NCI-H1436 treated with DMSO at 0.1 percent for 48 hours (cell line): Measurements from ENCODE around the gene CDCA5.

Experiments used
- DNase-seq: peaks from one replicate; lab custom pipeline; 2025; lab: John Stamatoyannopoulos, UW

Gene CDCA5

GRCh38 chr11:65107078-65107477 lies 23.2 kb upstream of the CDCA5 start:
- no peak for DNase-seq

- DNase-seq, result no peak
Measured at GRCh38 chr11:65104628-65105027, 20.8 kb upstream of the CDCA5 start.

- DNase-seq, result no peak
Measured at GRCh38 chr11:65103476-65103875, 19.6 kb upstream of the CDCA5 start.

- DNase-seq, result no peak
Measured at GRCh38 chr11:65102142-65103095, 18.6 kb upstream of the CDCA5 start.

GRCh38 chr11:65100674-65101350 lies 17.0 kb upstream of the CDCA5 start:
- no peak for DNase-seq

- no peak for DNase-seq
Measured at GRCh38 chr11:65096926-65097325, 13.1 kb upstream of the CDCA5 start.

GRCh38 chr11:65095974-65096806 lies 12.3 kb upstream of the CDCA5 start, which contains the start of gene VPS51:
Gene VPS51, plus strand, starts transcription at chr11:65096214. Its CDS starts 37 bp downstream, at chr11:65096251.
- DNase-seq, result peak; percentile 67

- DNase-seq, result no peak
Measured at GRCh38 chr11:65095427-65095826, 11.6 kb upstream of the CDCA5 start.

- DNase-seq, result no peak
Measured at GRCh38 chr11:65090628-65091027, 6.8 kb upstream of the CDCA5 start.

GRCh38 chr11:65089621-65090020 lies 5.8 kb upstream of the CDCA5 start:
- DNase-seq, result no peak

- DNase-seq, result no peak
Measured at GRCh38 chr11:65087827-65088226, 4.0 kb upstream of the CDCA5 start.

GRCh38 chr11:65087216-65087615 lies 3.4 kb upstream of the CDCA5 start:
- DNase-seq, result no peak

GRCh38 chr11:65086809-65087208 lies 3.0 kb upstream of the CDCA5 start:
- DNase-seq, result no peak

GRCh38 chr11:65085446-65085845 lies 1.6 kb upstream of the CDCA5 start:
- DNase-seq, result no peak

GRCh38 chr11:65084598-65085375 lies 947 bp upstream of the CDCA5 start:
- no peak for DNase-seq

- DNase-seq, result no peak
Measured at GRCh38 chr11:65083134-65083833, 556 bp downstream of the CDCA5 start.

- no peak for DNase-seq
Measured at GRCh38 chr11:65078786-65079342, 5.0 kb downstream of the CDCA5 start.

GRCh38 chr11:65078151-65078550 lies 5.7 kb downstream of the CDCA5 start:
- DNase-seq, result no peak

GRCh38 chr11:65077451-65077850 lies 6.4 kb downstream of the CDCA5 start:
- no peak for DNase-seq

GRCh38 chr11:65072631-65072966 lies 11.2 kb downstream of the CDCA5 start:
- DNase-seq, result no peak
